Raji (cell line): ENCODE results near the gene STARD3.

Experiments
- POLR2A ChIP-seq: IDR thresholded peaks from 2 replicates; pipeline ENCODE4 v1.6.1; 2011; ENCODE audit warnings: low read depth, low read length, control low read depth; ENCODE audit not compliant: insufficient read depth

The STARD3 gene

GRCh38 chr17:39653662-39654331 is 16.9 kb downstream of the STARD3 start:
- TF ChIP-seq POLR2A = no peak

GRCh38 chr17:39655105-39655504 is 18.2 kb downstream of the STARD3 start:
- TF ChIP-seq POLR2A = no peak

- TF ChIP-seq POLR2A = no peak
Observed at GRCh38 chr17:39658346-39658745, 21.4 kb downstream of the STARD3 start.

GRCh38 chr17:39658760-39659159 is 21.8 kb downstream of the STARD3 start:
- no peak for TF ChIP-seq POLR2A

- TF ChIP-seq POLR2A = no peak
Observed at GRCh38 chr17:39659279-39660010, 22.5 kb downstream of the STARD3 start.

- TF ChIP-seq POLR2A = no peak
Observed at GRCh38 chr17:39660011-39660360, 23.0 kb downstream of the STARD3 start.

GRCh38 chr17:39660397-39661385 is 23.7 kb downstream of the STARD3 start:
- no peak for TF ChIP-seq POLR2A

GRCh38 chr17:39661744-39662541 is 25.0 kb downstream of the STARD3 start:
- TF ChIP-seq POLR2A = no peak

- no peak for TF ChIP-seq POLR2A
Observed at GRCh38 chr17:39662551-39663339, 25.8 kb downstream of the STARD3 start.

- no peak for TF ChIP-seq POLR2A
Observed at GRCh38 chr17:39663340-39663687, 26.4 kb downstream of the STARD3 start.

- no peak for TF ChIP-seq POLR2A
Observed at GRCh38 chr17:39663688-39664580, 27.0 kb downstream of the STARD3 start.

GRCh38 chr17:39664581-39665561 is 27.9 kb downstream of the STARD3 start, which contains the start of gene TCAP:
TSS of gene TCAP (plus strand) at chr17:39665349. CDS start at chr17:39665360, 11 bp downstream.
- TF ChIP-seq POLR2A = no peak

GRCh38 chr17:39665642-39666224 is 28.8 kb downstream of the STARD3 start:
- no peak for TF ChIP-seq POLR2A
